ENCODE results near the gene TMEM79. TPM values are rescaled to one million over a fixed set of nuclear protein-coding genes. Genes with fewer than 3 reads are reported as not detected.

The TMEM79 gene, protein sequence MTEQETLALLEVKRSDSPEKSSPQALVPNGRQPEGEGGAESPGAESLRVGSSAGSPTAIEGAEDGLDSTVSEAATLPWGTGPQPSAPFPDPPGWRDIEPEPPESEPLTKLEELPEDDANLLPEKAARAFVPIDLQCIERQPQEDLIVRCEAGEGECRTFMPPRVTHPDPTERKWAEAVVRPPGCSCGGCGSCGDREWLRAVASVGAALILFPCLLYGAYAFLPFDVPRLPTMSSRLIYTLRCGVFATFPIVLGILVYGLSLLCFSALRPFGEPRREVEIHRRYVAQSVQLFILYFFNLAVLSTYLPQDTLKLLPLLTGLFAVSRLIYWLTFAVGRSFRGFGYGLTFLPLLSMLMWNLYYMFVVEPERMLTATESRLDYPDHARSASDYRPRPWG
- total RNA-seq (1 to 10 TPM; 1.2 to 2.6 TPM), polyA plus RNA-seq (1 to 10 TPM; 1.4 to 2.1 TPM)
- long read RNA-seq, donor 1, transcript TMEM79-201 (4 exons, 2,191 nt): major isoform, 5 of 11 reads
- long read RNA-seq, donor 1, partial matches to known transcripts: 4 of 11 reads
- long read RNA-seq, donor 1, other reads (novel, unspliced or antisense): 2 of 11 reads
- long read RNA-seq, donor 2, partial matches to known transcripts: 0 of 2 reads
- long read RNA-seq, donor 2, other reads (novel, unspliced or antisense): 1 of 2 reads

DNA sequence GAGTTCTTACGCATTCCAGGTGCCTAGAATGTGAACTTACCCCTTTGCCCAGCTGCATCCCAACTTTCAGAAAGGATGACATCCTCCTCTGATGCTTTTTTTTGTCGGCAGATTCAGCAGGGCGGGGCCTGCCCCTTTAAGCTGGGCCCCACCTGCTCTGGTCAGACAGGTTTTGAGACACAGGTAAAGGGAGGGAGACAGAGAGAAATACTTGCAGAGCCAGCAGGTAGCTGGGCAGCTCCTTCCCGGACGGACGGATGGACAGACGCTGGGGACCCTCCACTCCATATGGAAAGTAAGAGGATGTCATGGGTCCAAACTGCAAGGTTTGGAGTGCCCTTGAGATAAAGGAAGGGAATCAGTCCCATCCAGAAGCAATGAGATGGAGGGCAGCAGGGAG is at the start of gene TMEM79:
Gene TMEM79, plus strand, starts transcription at position 214 of the 400 bp plus-strand sequence. CDS start 902 bp downstream, outside the sequence.
- 85 to 91% methylated on average over 7 of the region's 7 CpGs for WGBS, 2 donors
- intact Hi-C loops (cut with DNase I): no loop called here
- Histone ChIP-seq H3K4me1 (ENCODE audit: control insufficient read depth in 1 of 2, insufficient read depth in 2 of 2, low read length in 2 of 2) (peaks cover 0 to 8% of the 10 kb centered on the region in 2 donors), H3K9me3 (ENCODE audit: control insufficient read depth, low read length) (no peaks in the 10 kb centered on the region), H3K27ac (ENCODE audit: low read depth in 1 of 2, low read length in 2 of 2) (peak within 1 kb of the TSS in 1 of 2 donors; percentile 34), H3K27me3 (ENCODE audit: control insufficient read depth in 1 of 2, insufficient read depth in 2 of 2, low read length in 1 of 2) (no peaks in the 10 kb centered on the region), H3K4me3 (ENCODE audit: low read length in 2 of 2) (peak within 1 kb of the TSS; percentile 68 to 70), H3K36me3 (ENCODE audit: control insufficient read depth in 1 of 2, insufficient read depth in 2 of 2, low read length in 1 of 2) (no peaks in the 10 kb centered on the region)
- ATAC-seq (ENCODE audit: low FRiP score): no peak
- no peak for DNase-seq

- H3K4me1 ChIP-seq (ENCODE audit: control insufficient read depth in 1 of 2, insufficient read depth in 2 of 2, low read length in 2 of 2): no peaks in the 10 kb centered on the region
- H3K4me3 ChIP-seq (ENCODE audit: low read length in 2 of 2): no peak overlapping the region
- no peak for ATAC-seq (ENCODE audit: low FRiP score)
- H3K27ac ChIP-seq (ENCODE audit: low read depth in 1 of 2, low read length in 2 of 2): no peak overlapping the region
- peaks cover 0 to 12% of the 10 kb centered on the region in 2 donors for H3K36me3 ChIP-seq (ENCODE audit: control insufficient read depth in 1 of 2, insufficient read depth in 2 of 2, low read length in 1 of 2)
- WGBS, 2 donors: 93 to 94% methylated on average over 12 of the region's 12 CpGs
- H3K9me3 ChIP-seq (ENCODE audit: control insufficient read depth, low read length): no peaks in the 10 kb centered on the region
- H3K27me3 ChIP-seq (ENCODE audit: control insufficient read depth in 1 of 2, insufficient read depth in 2 of 2, low read length in 1 of 2): no peaks in the 10 kb centered on the region
- intact Hi-C loops (cut with DNase I): no loop called here
- DNase-seq: no peak
Measured at GRCh38 chr1:156236164-156236563, 48.0 kb upstream of the TMEM79 start.

DNA sequence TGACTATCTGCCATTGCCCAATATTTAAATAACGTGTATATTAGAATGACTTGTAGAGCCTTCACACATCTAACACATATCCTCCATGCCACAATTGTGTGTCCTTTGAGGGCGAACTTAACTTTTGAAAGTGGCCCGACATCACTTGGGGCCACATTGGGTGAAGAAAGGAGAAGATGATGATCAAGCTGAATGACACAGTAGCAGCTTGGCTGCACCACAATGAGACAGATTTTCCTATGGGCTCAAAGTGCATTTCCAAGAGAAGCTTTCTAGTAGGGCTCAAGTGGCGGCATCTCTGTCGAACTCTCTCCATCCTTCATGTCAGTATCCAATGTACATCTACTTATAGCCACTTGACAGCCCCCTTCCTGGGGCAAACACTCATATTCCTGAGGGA is 45.9 kb upstream of the TMEM79 start:
- intact Hi-C loops (cut with DNase I): no loop called here
- no peak overlapping the region for H3K4me3 ChIP-seq (ENCODE audit: low read length in 2 of 2)
- DNase-seq (no peak), ATAC-seq (ENCODE audit: low FRiP score) (no peak)
- H3K27me3 ChIP-seq (ENCODE audit: control insufficient read depth in 1 of 2, insufficient read depth in 2 of 2, low read length in 1 of 2): no peaks in the 10 kb centered on the region
- H3K4me1 ChIP-seq (ENCODE audit: control insufficient read depth in 1 of 2, insufficient read depth in 2 of 2, low read length in 2 of 2): no peaks in the 10 kb centered on the region
- peaks cover 0 to 12% of the 10 kb centered on the region in 2 donors for H3K36me3 ChIP-seq (ENCODE audit: control insufficient read depth in 1 of 2, insufficient read depth in 2 of 2, low read length in 1 of 2)
- H3K9me3 ChIP-seq (ENCODE audit: control insufficient read depth, low read length): no peaks in the 10 kb centered on the region
- 94 to 95% methylated on average over 5 of the region's 5 CpGs for WGBS, 2 donors
- H3K27ac ChIP-seq (ENCODE audit: low read depth in 1 of 2, low read length in 2 of 2): no peak overlapping the region

- DNase-seq (no peak), ATAC-seq (ENCODE audit: low FRiP score) (no peak)
- Histone ChIP-seq H3K4me3 (ENCODE audit: low read length in 2 of 2) (no peak overlapping the region), H3K4me1 (ENCODE audit: control insufficient read depth in 1 of 2, insufficient read depth in 2 of 2, low read length in 2 of 2) (no peaks in the 10 kb centered on the region), H3K36me3 (ENCODE audit: control insufficient read depth in 1 of 2, insufficient read depth in 2 of 2, low read length in 1 of 2) (peaks cover 0 to 7% of the 10 kb centered on the region in 2 donors), H3K9me3 (ENCODE audit: control insufficient read depth, low read length) (no peaks in the 10 kb centered on the region), H3K27me3 (ENCODE audit: control insufficient read depth in 1 of 2, insufficient read depth in 2 of 2, low read length in 1 of 2) (no peaks in the 10 kb centered on the region), H3K27ac (ENCODE audit: low read depth in 1 of 2, low read length in 2 of 2) (no peak overlapping the region)
- 67 to 68% methylated on average over 15 of the region's 15 CpGs for WGBS, 2 donors
- intact Hi-C loops (cut with DNase I): no loop called here
Measured at GRCh38 chr1:156241311-156241811, 42.8 kb upstream of the TMEM79 start.

DNA sequence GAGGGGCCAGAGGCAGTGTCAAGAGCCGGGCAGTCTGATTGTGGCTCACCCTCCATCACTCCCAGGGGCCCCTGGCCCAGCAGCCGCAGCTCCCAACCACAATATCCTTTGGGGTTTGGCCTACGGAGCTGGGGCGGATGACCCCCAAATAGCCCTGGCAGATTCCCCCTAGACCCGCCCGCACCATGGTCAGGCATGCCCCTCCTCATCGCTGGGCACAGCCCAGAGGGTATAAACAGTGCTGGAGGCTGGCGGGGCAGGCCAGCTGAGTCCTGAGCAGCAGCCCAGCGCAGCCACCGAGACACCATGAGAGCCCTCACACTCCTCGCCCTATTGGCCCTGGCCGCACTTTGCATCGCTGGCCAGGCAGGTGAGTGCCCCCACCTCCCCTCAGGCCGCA is 42.2 kb upstream of the TMEM79 start, which contains the start of gene BGLAP:
Gene BGLAP, plus strand, starts transcription at position 259 of the 400 bp plus-strand sequence. Its CDS starts 48 bp downstream, at position 307.
- 84% methylated on average over 14 of the region's 14 CpGs for WGBS, 2 donors
- Histone ChIP-seq H3K27ac (ENCODE audit: low read depth in 1 of 2, low read length in 2 of 2) (no peak within 1 kb of the TSS), H3K4me1 (ENCODE audit: control insufficient read depth in 1 of 2, insufficient read depth in 2 of 2, low read length in 2 of 2) (no peaks in the 10 kb centered on the region), H3K9me3 (ENCODE audit: control insufficient read depth, low read length) (no peaks in the 10 kb centered on the region), H3K4me3 (ENCODE audit: low read length in 2 of 2) (no peak within 1 kb of the TSS), H3K27me3 (ENCODE audit: control insufficient read depth in 1 of 2, insufficient read depth in 2 of 2, low read length in 1 of 2) (no peaks in the 10 kb centered on the region), H3K36me3 (ENCODE audit: control insufficient read depth in 1 of 2, insufficient read depth in 2 of 2, low read length in 1 of 2) (peaks cover 0 to 5% of the 10 kb centered on the region in 2 donors)
- intact Hi-C loops (cut with DNase I): no loop called here
- ATAC-seq (ENCODE audit: low FRiP score) (no peak), DNase-seq (no peak)

GRCh38 chr1:156242738-156243137 is 41.4 kb upstream of the TMEM79 start:
- Histone ChIP-seq H3K27me3 (ENCODE audit: control insufficient read depth in 1 of 2, insufficient read depth in 2 of 2, low read length in 1 of 2) (no peaks in the 10 kb centered on the region), H3K4me3 (ENCODE audit: low read length in 2 of 2) (no peak overlapping the region), H3K27ac (ENCODE audit: low read depth in 1 of 2, low read length in 2 of 2) (no peak overlapping the region), H3K9me3 (ENCODE audit: control insufficient read depth, low read length) (no peaks in the 10 kb centered on the region), H3K4me1 (ENCODE audit: control insufficient read depth in 1 of 2, insufficient read depth in 2 of 2, low read length in 2 of 2) (no peaks in the 10 kb centered on the region), H3K36me3 (ENCODE audit: control insufficient read depth in 1 of 2, insufficient read depth in 2 of 2, low read length in 1 of 2) (peaks cover 0 to 5% of the 10 kb centered on the region in 2 donors)
- 68 to 72% methylated on average over 10 of the region's 10 CpGs for WGBS, 2 donors
- DNase-seq (no peak), ATAC-seq (ENCODE audit: low FRiP score) (no peak)
- intact Hi-C loops (cut with DNase I): no loop called here

- peak in 1 of 2 donors; percentile 63 for DNase-seq
- no peak overlapping the region for H3K27ac ChIP-seq (ENCODE audit: low read depth in 1 of 2, low read length in 2 of 2)
- 77 to 84% methylated on average over 2 of the region's 2 CpGs for WGBS, 2 donors
Measured at GRCh38 chr1:156244126-156244525, 40.0 kb upstream of the TMEM79 start.

DNA sequence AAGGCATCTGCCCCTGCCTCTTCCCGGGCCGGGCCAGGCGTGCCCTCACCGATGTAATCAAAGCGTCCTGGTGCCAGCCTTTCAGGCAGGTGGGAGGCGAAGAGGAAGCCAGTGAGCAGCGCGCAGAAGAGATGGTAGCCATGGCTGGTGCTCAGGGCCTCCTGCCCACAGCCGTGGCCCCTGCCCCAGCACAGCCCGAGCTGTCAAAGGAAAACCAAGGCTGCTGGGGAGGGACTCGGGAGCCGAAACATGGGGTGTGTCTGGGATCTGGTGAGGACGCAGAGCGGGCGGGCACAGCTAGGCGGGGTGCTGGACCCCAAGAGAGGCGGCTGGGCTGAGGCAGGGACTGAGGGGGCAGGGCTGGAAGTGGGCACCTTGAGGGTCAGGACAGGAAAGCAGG is 39.4 kb upstream of the TMEM79 start:
- Histone ChIP-seq H3K36me3 (ENCODE audit: control insufficient read depth in 1 of 2, insufficient read depth in 2 of 2, low read length in 1 of 2) (no peaks in the 10 kb centered on the region), H3K4me3 (ENCODE audit: low read length in 2 of 2) (no peak overlapping the region), H3K4me1 (ENCODE audit: control insufficient read depth in 1 of 2, insufficient read depth in 2 of 2, low read length in 2 of 2) (no peaks in the 10 kb centered on the region), H3K9me3 (ENCODE audit: control insufficient read depth, low read length) (no peaks in the 10 kb centered on the region), H3K27ac (ENCODE audit: low read depth in 1 of 2, low read length in 2 of 2) (no peak overlapping the region), H3K27me3 (ENCODE audit: control insufficient read depth in 1 of 2, insufficient read depth in 2 of 2, low read length in 1 of 2) (no peaks in the 10 kb centered on the region)
- intact Hi-C loops (cut with DNase I): no loop called here
- ATAC-seq (ENCODE audit: low FRiP score) (no peak), DNase-seq (peak in 1 of 2 donors; percentile 63)
- 90 to 91% methylated on average over 17 of the region's 17 CpGs for WGBS, 2 donors

More at GRCh38 chr1:156244126-156244525, 40.0 kb upstream of the TMEM79 start:
- Histone ChIP-seq H3K9me3 (ENCODE audit: control insufficient read depth, low read length) (no peaks in the 10 kb centered on the region), H3K4me3 (ENCODE audit: low read length in 2 of 2) (no peak overlapping the region), H3K4me1 (ENCODE audit: control insufficient read depth in 1 of 2, insufficient read depth in 2 of 2, low read length in 2 of 2) (no peaks in the 10 kb centered on the region), H3K27me3 (ENCODE audit: control insufficient read depth in 1 of 2, insufficient read depth in 2 of 2, low read length in 1 of 2) (no peaks in the 10 kb centered on the region), H3K36me3 (ENCODE audit: control insufficient read depth in 1 of 2, insufficient read depth in 2 of 2, low read length in 1 of 2) (peaks cover 0 to 2% of the 10 kb centered on the region in 2 donors)
- intact Hi-C loops (cut with DNase I): no loop called here
- no peak for ATAC-seq (ENCODE audit: low FRiP score)

All from aorta (tissue), 5 donors.